ENCODE data around the gene FAM234A. TPM values are rescaled to one million over a fixed set of nuclear protein-coding genes. Genes with fewer than 3 reads are reported as not detected.
"Not testable (repeated sequence)": the region's sequence is repeated elsewhere in the genome, so short reads cannot be mapped to it uniquely, and the experiment has no call there.

The FAM234A gene
- total RNA-seq, 2 experiments from 2014 or later: 15.7 to 18.4 TPM

- Mint-ChIP-seq H3K36me3 (peaks cover 12% of the 10 kb centered on the region), H3K4me1 (ENCODE audit: low read depth) (peaks cover 19% of the 10 kb centered on the region), H3K27me3 (no peaks in the 10 kb centered on the region), H3K9me3 (no peaks in the 10 kb centered on the region), H3K27ac (no peak overlapping the region), H3K4me3 (no peak overlapping the region)
- ChIA-PET POLR2A (no interaction called here), CTCF (no interaction called here)
- intact Hi-C loops (cut with micrococcal nuclease): no loop called here
- no peak for DNase-seq
These were observed 24.6 kb downstream of the FAM234A start for GRCh38 chr16:259226-259625.

- intact Hi-C loops (cut with micrococcal nuclease): no loop called here
- no peak overlapping the region for H3K4me3 Mint-ChIP-seq
- no peak overlapping the region for H3K27ac Mint-ChIP-seq
- DNase-seq: no peak
- no peaks in the 10 kb centered on the region for H3K9me3 Mint-ChIP-seq
- H3K36me3 Mint-ChIP-seq: peaks cover 11% of the 10 kb centered on the region
- CTCF ChIA-PET: no interaction called here
- H3K4me1 Mint-ChIP-seq (ENCODE audit: low read depth): peaks cover 13% of the 10 kb centered on the region
- H3K27me3 Mint-ChIP-seq: no peaks in the 10 kb centered on the region
- POLR2A ChIA-PET: no interaction called here
These were observed 25.2 kb downstream of the FAM234A start for GRCh38 chr16:259814-260253.

GRCh38 chr16:260326-260725 lies 25.7 kb downstream of the FAM234A start:
- ChIA-PET CTCF (no interaction called here), POLR2A (no interaction called here)
- Mint-ChIP-seq H3K36me3 (peaks cover 11% of the 10 kb centered on the region), H3K4me3 (no peak overlapping the region), H3K9me3 (no peaks in the 10 kb centered on the region), H3K4me1 (ENCODE audit: low read depth) (peaks cover 12% of the 10 kb centered on the region), H3K27ac (no peak overlapping the region), H3K27me3 (no peaks in the 10 kb centered on the region)
- intact Hi-C loops (cut with micrococcal nuclease): no loop called here
- DNase-seq: no peak

GRCh38 chr16:261031-261691 lies 26.5 kb downstream of the FAM234A start:
- Mint-ChIP-seq H3K36me3 (peaks cover 7% of the 10 kb centered on the region), H3K27ac (no peak overlapping the region), H3K4me1 (ENCODE audit: low read depth) (peaks cover 10% of the 10 kb centered on the region), H3K4me3 (no peak overlapping the region), H3K9me3 (no peaks in the 10 kb centered on the region), H3K27me3 (no peaks in the 10 kb centered on the region)
- POLR2A ChIA-PET: no interaction called here
- intact Hi-C loops (cut with micrococcal nuclease): no loop called here
- DNase-seq: no peak
- CTCF ChIA-PET: no interaction called here

- Mint-ChIP-seq H3K27ac (no peak overlapping the region), H3K4me1 (ENCODE audit: low read depth) (peaks cover 9% of the 10 kb centered on the region), H3K27me3 (no peaks in the 10 kb centered on the region), H3K9me3 (no peaks in the 10 kb centered on the region), H3K36me3 (peaks cover 6% of the 10 kb centered on the region), H3K4me3 (no peak overlapping the region)
- intact Hi-C loops (cut with micrococcal nuclease): no loop called here
- CTCF ChIA-PET: no interaction called here
- POLR2A ChIA-PET: no interaction called here
- DNase-seq: no peak
These were observed 27.6 kb downstream of the FAM234A start for GRCh38 chr16:262121-262745.

- no peaks in the 10 kb centered on the region for H3K27me3 Mint-ChIP-seq
- intact Hi-C loops (cut with micrococcal nuclease): no loop called here
- no peak overlapping the region for H3K4me3 Mint-ChIP-seq
- H3K4me1 Mint-ChIP-seq (ENCODE audit: low read depth): peaks cover 9% of the 10 kb centered on the region
- no peak overlapping the region for H3K27ac Mint-ChIP-seq
- ChIA-PET POLR2A (no interaction called here), CTCF (no interaction called here)
- H3K9me3 Mint-ChIP-seq: no peaks in the 10 kb centered on the region
- peaks cover 6% of the 10 kb centered on the region for H3K36me3 Mint-ChIP-seq
- DNase-seq: no peak
These were observed 28.7 kb downstream of the FAM234A start for GRCh38 chr16:263182-263774.

- ChIA-PET POLR2A (no interaction called here), CTCF (no interaction called here)
These were observed 29.3 kb downstream of the FAM234A start for GRCh38 chr16:263944-264343.

GRCh38 chr16:264440-264951 lies 29.9 kb downstream of the FAM234A start:
- Mint-ChIP-seq H3K4me1 (ENCODE audit: low read depth) (peaks cover 5% of the 10 kb centered on the region), H3K27me3 (no peaks in the 10 kb centered on the region), H3K9me3 (no peaks in the 10 kb centered on the region), H3K27ac (no peak overlapping the region), H3K4me3 (no peak overlapping the region), H3K36me3 (peaks cover 6% of the 10 kb centered on the region)
- ChIA-PET POLR2A (no interaction called here), CTCF (no interaction called here)
- no peak for DNase-seq
- intact Hi-C loops (cut with micrococcal nuclease): no loop called here

More at GRCh38 chr16:263944-264343, 29.3 kb downstream of the FAM234A start:
- intact Hi-C loops (cut with micrococcal nuclease): no loop called here
- Mint-ChIP-seq H3K4me1 (ENCODE audit: low read depth) (peaks cover 9% of the 10 kb centered on the region), H3K27me3 (no peaks in the 10 kb centered on the region), H3K27ac (no peak overlapping the region), H3K4me3 (no peak overlapping the region), H3K36me3 (peaks cover 6% of the 10 kb centered on the region), H3K9me3 (no peaks in the 10 kb centered on the region)
- DNase-seq: no peak

- H3K36me3 Mint-ChIP-seq: peaks cover 6% of the 10 kb centered on the region
- no peak for DNase-seq
- H3K4me3 Mint-ChIP-seq: no peak overlapping the region
- ChIA-PET CTCF (no interaction called here), POLR2A (no interaction called here)
- H3K4me1 Mint-ChIP-seq (ENCODE audit: low read depth): peaks cover 5% of the 10 kb centered on the region
- no peaks in the 10 kb centered on the region for H3K27me3 Mint-ChIP-seq
- no peak overlapping the region for H3K27ac Mint-ChIP-seq
- intact Hi-C loops (cut with micrococcal nuclease): no loop called here
- no peaks in the 10 kb centered on the region for H3K9me3 Mint-ChIP-seq
These were observed 30.4 kb downstream of the FAM234A start for GRCh38 chr16:265002-265529.

GRCh38 chr16:265711-266110 lies 31.1 kb downstream of the FAM234A start:
- POLR2A ChIA-PET: no interaction called here
- no peak overlapping the region for H3K4me3 Mint-ChIP-seq
- no peaks in the 10 kb centered on the region for H3K27me3 Mint-ChIP-seq
- no peaks in the 10 kb centered on the region for H3K9me3 Mint-ChIP-seq
- DNase-seq: peak; percentile 55
- H3K4me1 Mint-ChIP-seq (ENCODE audit: low read depth): peaks cover 5% of the 10 kb centered on the region
- intact Hi-C loops (cut with micrococcal nuclease): no loop called here
- peaks cover 4% of the 10 kb centered on the region for H3K36me3 Mint-ChIP-seq
- CTCF ChIA-PET: no interaction called here
- H3K27ac Mint-ChIP-seq: no peak overlapping the region

- H3K27me3 Mint-ChIP-seq: no peaks in the 10 kb centered on the region
- H3K27ac Mint-ChIP-seq: no peak overlapping the region
- H3K4me1 Mint-ChIP-seq (ENCODE audit: low read depth): peaks cover 5% of the 10 kb centered on the region
- H3K9me3 Mint-ChIP-seq: no peaks in the 10 kb centered on the region
- no peak overlapping the region for H3K4me3 Mint-ChIP-seq
- ChIA-PET POLR2A (no interaction called here), CTCF (no interaction called here)
- H3K36me3 Mint-ChIP-seq: peaks cover 2% of the 10 kb centered on the region
- intact Hi-C loops (cut with micrococcal nuclease): no loop called here
- DNase-seq: no peak
These were observed 31.9 kb downstream of the FAM234A start for GRCh38 chr16:266258-267164.

- H3K27me3 Mint-ChIP-seq; DNase-seq; intact Hi-C loops (cut with micrococcal nuclease); H3K4me3 Mint-ChIP-seq; H3K27ac Mint-ChIP-seq; CTCF ChIA-PET; POLR2A ChIA-PET; H3K4me1 Mint-ChIP-seq (ENCODE audit: low read depth); H3K36me3 Mint-ChIP-seq; H3K9me3 Mint-ChIP-seq: not testable (repeated sequence)
These were observed 32.9 kb downstream of the FAM234A start for GRCh38 chr16:267562-267961.

All from activated CD4-positive, alpha-beta memory T cell treated with anti-CD3 and anti-CD28 coated beads for 36 hours (primary cell).